HL-60 (cell line): ENCODE measurements around the gene PAAF1.

Experiments
- DNase-seq, 2 experiments: peaks; one replicate each; pipeline ENCODE4 v3.0.0-alpha.2; 2010 to 2020; ENCODE audit warnings: low read depth in 1 of 2, low spot score in 1 of 2
- H3K27ac ChIP-seq: fragments of 250-450 bp; sonication (Bioruptor Pico); replicated peaks from 2 replicates; pipeline ENCODE4 v1.5.1; 2020; ENCODE audit warnings: mild to moderate bottlenecking, moderate library complexity
- H3K27me3 ChIP-seq: fragments of 250-450 bp; sonication (Bioruptor Pico); 2 replicates; pipeline ENCODE4 v1.5.1; 2021; ENCODE audit warnings: mild to moderate bottlenecking, moderate library complexity; ENCODE audit not compliant: insufficient read depth, poor library complexity, severe bottlenecking
- H3K4me3 ChIP-seq: replicated peaks from 2 replicates; pipeline ENCODE4 v1.5.1; 2011; ENCODE audit warnings: mild to moderate bottlenecking, control low read depth, low read length; ENCODE audit not compliant: insufficient read depth
- CTCF ChIP-seq: IDR thresholded peaks from one replicate; pipeline ENCODE4 v1.5.1; 2011; ENCODE audit warnings: low read length, control low read depth, inconsistent platforms; ENCODE audit not compliant: insufficient read depth
- GABPA ChIP-seq: IDR thresholded peaks from 2 replicates; pipeline ENCODE4 v1.6.1; 2012; ENCODE audit warnings: low read depth
- POLR2AphosphoS5 ChIP-seq: IDR thresholded peaks from 2 replicates; pipeline ENCODE4 v1.6.1; 2012; ENCODE audit warnings: low read depth
- REST ChIP-seq: IDR thresholded peaks from 2 replicates; pipeline ENCODE4 v1.6.1; 2012; ENCODE audit warnings: low read depth; ENCODE audit not compliant: insufficient replicate concordance
- SPI1 ChIP-seq: IDR thresholded peaks from 2 replicates; pipeline ENCODE4 v1.6.1; 2012; ENCODE audit warnings: low read depth, mild to moderate bottlenecking, borderline replicate concordance

PAAF1 gene

GRCh38 chr11:73883856-73884255 is 7.1 kb downstream of the PAAF1 start:
- TF ChIP-seq POLR2AphosphoS5 (no peak), GABPA (no peak), CTCF (no peak), REST (no peak), SPI1 (no peak)
- Histone ChIP-seq H3K27me3 (no peaks in the 10 kb centered on the region), H3K27ac (no peak overlapping the region), H3K4me3 (no peak overlapping the region)
- no peak for DNase-seq

GRCh38 chr11:73888244-73888643 is 11.4 kb downstream of the PAAF1 start:
- no peak for TF ChIP-seq CTCF
- no peak for TF ChIP-seq REST
- TF ChIP-seq POLR2AphosphoS5: no peak
- TF ChIP-seq SPI1: no peak
- TF ChIP-seq GABPA: no peak
- Histone ChIP-seq H3K4me3 (no peak overlapping the region), H3K27me3 (no peaks in the 10 kb centered on the region), H3K27ac (no peak overlapping the region)
- DNase-seq: no peak

- Histone ChIP-seq H3K27me3 (no peaks in the 10 kb centered on the region), H3K27ac (no peak overlapping the region), H3K4me3 (no peak overlapping the region)
- TF ChIP-seq POLR2AphosphoS5: no peak
- TF ChIP-seq REST: no peak
- TF ChIP-seq GABPA: no peak
- TF ChIP-seq SPI1: no peak
- TF ChIP-seq CTCF: no peak
- DNase-seq: no peak
These were observed 12.2 kb downstream of the PAAF1 start for GRCh38 chr11:73889019-73889418.
